GM12878 (cell line): ENCODE data around the gene SCAF8. TPM values are rescaled to one million over a fixed set of nuclear protein-coding genes. Genes with fewer than 3 reads are reported as not detected.

Source experiments
- ATAC-seq: fragments of 200-7000 bp; cut with Tn5 transposase; 3 replicates; pipeline ENCODE4 v1.9.1; 2020; ENCODE audit warnings: mild to moderate bottlenecking, moderate library complexity
- BruUV-seq: library from RNA; stranded (reverse); fragments of 400-500 nt; replicated peaks from 2 replicates; lab custom pipeline; 2021; lab: Mats Ljungman, UMichigan
- CTCF ChIA-PET: fragments of 300-600 bp; sonication (Branson Sonifier 250); formaldehyde crosslinking; extraction: SDS; loops from one replicate; lab custom pipeline; 2021; ENCODE audit warnings: inconsistent platforms; lab: Yijun Ruan, JAX
- POLR2A ChIA-PET: fragments of 350-600 bp; formaldehyde crosslinking; extraction: SDS; loops from one replicate; lab custom pipeline; 2021; ENCODE audit warnings: inconsistent platforms; lab: Charles Lee
- RAD21 ChIA-PET: fragments of 300-600 bp; sonication (Branson Sonifier 250); formaldehyde crosslinking; loops from one replicate; lab custom pipeline; 2023; ENCODE audit warnings: antibody characterized with exemption; ENCODE audit not compliant: unreplicated experiment; lab: Charles Lee
- SMC1A ChIA-PET: fragments of 300-600 bp; sonication (Branson Sonifier 250); formaldehyde crosslinking; loops from one replicate; lab custom pipeline; 2023; ENCODE audit not compliant: unreplicated experiment, uncharacterized antibody; lab: Charles Lee
- DNase-seq: peaks from one replicate; pipeline ENCODE4 v3.0.0-alpha.2; 2011; ENCODE audit warnings: low read depth, low spot score
- FAIRE-seq: peaks from 3 replicates; lab custom pipeline; 2011; peaks lifted over from hg19 to GRCh38; lab: Jason Lieb, UNC
- H2AFZ ChIP-seq: 2 replicates; pipeline ENCODE4 v1.6.0; 2011; ENCODE audit warnings: low read depth, low read length, control low read depth; ENCODE audit not compliant: control insufficient read depth
- H3K27ac ChIP-seq: 2 replicates; pipeline ENCODE4 v1.5.1; 2011; ENCODE audit warnings: control low read depth; ENCODE audit not compliant: control insufficient read depth, insufficient read depth
- H3K27me3 ChIP-seq, 2 experiments: replicated peaks in 1 of 2; 2 replicates each; pipeline versions ENCODE4 v1.6.0 to v1.6.1; 2011; ENCODE audit warnings: low read length in 1 of 2; ENCODE audit not compliant: control insufficient read depth in 2 of 2, insufficient read depth in 2 of 2
- H3K36me3 ChIP-seq, 2 experiments: 2 replicates each; pipeline ENCODE4 v1.5.1; 2011; ENCODE audit warnings: low read length in 1 of 2; ENCODE audit not compliant: control insufficient read depth in 2 of 2, insufficient read depth in 2 of 2
- H3K4me1 ChIP-seq: 2 replicates; pipeline ENCODE4 v1.6.1; 2011; ENCODE audit warnings: mild to moderate bottlenecking, low read length, moderate library complexity, mixed read lengths; ENCODE audit not compliant: control insufficient read depth, insufficient read depth
- H3K4me2 ChIP-seq: 2 replicates; pipeline ENCODE4 v1.6.0; 2011; ENCODE audit warnings: control low read depth; ENCODE audit not compliant: control insufficient read depth, insufficient read depth
- H3K4me3 ChIP-seq: fragments of 200-600 bp; sonication (generic); 2 replicates; pipeline ENCODE4 v1.5.1; 2016
- H3K79me2 ChIP-seq: 2 replicates; pipeline ENCODE4 v1.6.0; 2011; ENCODE audit warnings: low read length; ENCODE audit not compliant: control insufficient read depth, insufficient read depth
- H3K9ac ChIP-seq: 2 replicates; pipeline ENCODE4 v1.8.0; 2011; ENCODE audit warnings: low read length, control low read depth, mixed read lengths; ENCODE audit not compliant: control insufficient read depth, insufficient read depth
- H3K9me3 ChIP-seq: replicated peaks from 3 replicates; pipeline ENCODE4 v1.5.1; 2011; ENCODE audit warnings: mild to moderate bottlenecking, low read length; ENCODE audit not compliant: control insufficient read depth, insufficient read depth
- H4K20me1 ChIP-seq: 2 replicates; pipeline ENCODE4 v1.6.0; 2011; ENCODE audit not compliant: control insufficient read depth, insufficient read depth
- BCL3 ChIP-seq: IDR thresholded peaks from 2 replicates; pipeline ENCODE4 v1.6.1; 2011; ENCODE audit warnings: borderline replicate concordance, low read depth, mild to moderate bottlenecking, moderate library complexity, low read length; ENCODE audit not compliant: insufficient read depth, poor library complexity, severe bottlenecking
- BRCA1 ChIP-seq: IDR thresholded peaks from 2 replicates; pipeline ENCODE4 v1.6.1; 2011; ENCODE audit warnings: low read depth, low read length, improper control_type of control experiment
- KLF5 ChIP-seq: fragments of 450-650 bp; IDR thresholded peaks from 2 replicates; pipeline ENCODE4 v1.6.1; 2014; ENCODE audit warnings: mild to moderate bottlenecking; ENCODE audit not compliant: partially characterized antibody
- NR2C1 ChIP-seq: fragments of 450-650 bp; IDR thresholded peaks from 2 replicates; pipeline ENCODE4 v1.6.1; 2017; ENCODE audit warnings: antibody characterized with exemption, mild to moderate bottlenecking, moderate library complexity
- NRF1 ChIP-seq: conservative IDR thresholded peaks from 2 replicates; pipeline ENCODE4 v1.6.1; 2011; ENCODE audit warnings: mild to moderate bottlenecking, low read depth, low read length, improper control_type of control experiment
- PRDM15 ChIP-seq: fragments of 450-650 bp; formaldehyde crosslinking; IDR thresholded peaks from 2 replicates; pipeline ENCODE4 v1.4.0; 2020; ENCODE audit warnings: mild to moderate bottlenecking, moderate library complexity
- RELA ChIP-seq: fragments of 450-650 bp; IDR thresholded peaks from 2 replicates; pipeline ENCODE4 v1.8.0; 2014; ENCODE audit warnings: borderline replicate concordance; ENCODE audit not compliant: partially characterized antibody
- WGBS: methylation state at CpG from one replicate; pipeline ENCODE4 v1.1.6; 2016; ENCODE audit warnings: low lambda C conversion rate; ENCODE audit not compliant: insufficient replicate concordance, insufficient coverage; ENCODE audit errors: missing lambda C conversion rate; 5-methylcytosine and 5-hydroxymethylcytosine counted together
- in situ Hi-C: fragments of 300-500 bp; cut with MboI; formaldehyde crosslinking; loops from 9 replicates; pipeline ENCODE4 v1.14.3; 2018; ENCODE audit warnings: mixed read lengths
- intact Hi-C: fragments of 100-400 bp; cut with micrococcal nuclease; formaldehyde crosslinking; loops from one replicate; pipeline ENCODE4 v1.14.2; 2022; ENCODE audit not compliant: unreplicated experiment
- polyA plus RNA-seq, 11 experiments: library from polyadenylated mRNA; depleted of rRNA in 4 of 11; unstranded in 6 of 11; stranded (reverse) in 5 of 11; fragments of >200 nt; fragmentation: Nextera tagmentation in 4 of 11; fragmentation: Illumina TruSeq in 1 of 11; extraction: Ambion mirVana in 4 of 11; extraction: Trizol in 1 of 11; gene quantifications; 1 replicate in 1 of 11; 2 replicates in 10 of 11; pipeline versions ENCODE4 v1.2.1 to v1.2.3, GENCODE V29; 2011 to 2016; ENCODE audit warnings: inconsistent platforms in 2 of 11, missing spikeins in 2 of 11, low read depth in 1 of 11
- total RNA-seq, 4 experiments: library from RNA; depleted of rRNA in 3 of 4; stranded (reverse); fragments of >200 nt in 3 of 4; fragmentation: Illumina TruSeq in 1 of 4; extraction: Trizol in 1 of 4; gene quantifications; 2 replicates each; pipeline versions ENCODE4 v1.2.1 to v1.2.3, GENCODE V29; 2013 to 2021

SCAF8 gene
- total and polyA plus RNA-seq, 10 of the 15 experiments (the other 5 are each of a cell fraction or from before 2014, with no cell fraction given): 8.1 to 28.8 (median 15.9) TPM

DNA sequence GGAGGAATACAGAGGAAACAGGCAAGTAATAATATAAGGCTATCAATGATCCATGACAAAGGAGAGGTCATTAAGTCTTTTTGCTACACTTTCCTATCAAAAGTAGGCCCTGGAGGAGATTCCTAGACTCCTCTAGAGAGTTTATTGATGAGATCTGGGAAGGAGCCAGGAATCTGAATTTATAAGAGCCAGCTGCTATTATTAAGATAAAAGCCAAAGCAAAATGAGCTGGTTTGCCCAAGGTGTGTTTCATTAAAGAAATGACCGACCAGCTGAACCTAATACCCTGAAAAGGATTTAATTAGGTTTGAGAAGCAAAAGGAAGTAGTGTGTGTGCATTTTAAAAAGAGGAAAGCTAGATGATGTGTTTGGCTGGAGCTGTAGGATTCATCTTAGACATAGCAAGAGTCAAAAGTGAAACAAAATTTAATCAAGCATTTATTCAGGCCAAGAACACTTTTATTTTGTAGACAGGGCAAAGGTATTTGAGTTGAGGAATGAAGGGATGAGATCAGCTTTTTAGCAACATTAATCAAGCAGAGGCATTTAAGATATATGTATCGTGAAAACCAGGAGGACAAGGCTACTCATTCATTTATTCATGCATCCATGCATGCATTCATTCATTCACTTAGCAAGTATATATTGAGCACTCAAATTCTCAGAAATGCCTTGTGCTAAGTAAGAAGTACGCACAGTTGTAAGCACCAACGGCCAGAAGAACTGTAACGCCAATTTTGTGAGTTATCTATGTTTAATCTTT is 43.5 kb upstream of the SCAF8 start (continued):
- no peak for TF ChIP-seq PRDM15 (CRISPR knock-in tag)
- no peak for TF ChIP-seq NRF1
- no peak for TF ChIP-seq KLF5

- ATAC-seq (no peak), DNase-seq (no peak), FAIRE-seq (no peak)
- ChIA-PET POLR2A (interaction anchor here (0.6 kb wide), 2 partner anchors 98 to 381 kb away, joined by 4 to 6 read pairs; no protein-coding TSS in a partner anchor), CTCF (interaction anchor here (1.2 to 4.6 kb wide), 3 partner anchors 9 to 115 kb away, joined by 3 to 25 read pairs (median 4); no protein-coding TSS in a partner anchor), RAD21 (interaction anchor here (0.6 kb wide), 1 partner anchor 26 kb away, joined by 4 read pairs; no protein-coding TSS in a partner anchor), SMC1A (interaction anchor here (2.3 kb wide), 1 partner anchor 15 kb away, joined by 6 read pairs; no protein-coding TSS in a partner anchor)
- no peaks in the 10 kb centered on the region for H3K4me1 ChIP-seq
- BruUV-seq: no TSS peak
- H3K9me3 ChIP-seq: no peaks in the 10 kb centered on the region
- no peak overlapping the region for H3K27ac ChIP-seq
- 64% methylated on average over 4 of the region's 4 CpGs for whole genome bisulfite sequencing
- H3K4me2 ChIP-seq: no peak overlapping the region
- H3K27me3 ChIP-seq: no peaks in the 10 kb centered on the region
- no peak overlapping the region for H3K9ac ChIP-seq
- H3K79me2 ChIP-seq: no peaks in the 10 kb centered on the region
- in situ Hi-C loops (no loop called here), intact Hi-C loops (no loop called here)
- no peaks in the 10 kb centered on the region for H4K20me1 ChIP-seq
- H2AFZ ChIP-seq: no peak overlapping the region
- TF ChIP-seq BRCA1: no peak
- no peak for TF ChIP-seq NR2C1
- TF ChIP-seq RELA: no peak
- no peak for TF ChIP-seq BCL3
- no peak overlapping the region for H3K4me3 ChIP-seq
- no peaks in the 10 kb centered on the region for H3K36me3 ChIP-seq
Observed at GRCh38 chr6:154690857-154691256, 42.4 kb upstream of the SCAF8 start.
